Endothelial cell of umbilical vein (primary cell): Measurements from ENCODE around the gene MPDZ. TPM values are rescaled to one million over a fixed set of nuclear protein-coding genes. Genes with fewer than 3 reads are reported as not detected.

Experiments
- BruUV-seq: library from RNA; stranded (reverse); fragments of 400-500 nt; replicated peaks from 2 replicates; lab custom pipeline; 2021; lab: Mats Ljungman, UMichigan
- CTCF ChIA-PET: fragments of 300-600, 350-600 bp; sonication (Branson Sonifier 250); formaldehyde crosslinking; loops from one replicate; lab custom pipeline; 2021; ENCODE audit warnings: antibody characterized with exemption, inconsistent platforms; lab: Charles Lee
- POLR2A ChIA-PET: fragments of 300-600, 350-600 bp; sonication (Branson Sonifier 250); formaldehyde crosslinking; loops from one replicate; lab custom pipeline; 2021; ENCODE audit warnings: antibody characterized with exemption, inconsistent platforms; lab: Charles Lee
- DNase-seq: peaks from one replicate; pipeline ENCODE4 v3.0.0-alpha.2; 2011; ENCODE audit warnings: low read depth, low spot score
- FAIRE-seq: peaks from 2 replicates; lab custom pipeline; 2011; peaks lifted over from hg19 to GRCh38; lab: Jason Lieb, UNC
- H2AFZ ChIP-seq: 2 replicates; pipeline ENCODE4 v1.6.0; 2012; ENCODE audit warnings: low read depth, low read length, control low read depth, inconsistent platforms
- H3K27ac ChIP-seq: 2 replicates; pipeline ENCODE4 v1.5.1; 2011; ENCODE audit warnings: low read depth, mild to moderate bottlenecking, control low read depth, low read length, moderate library complexity; ENCODE audit not compliant: insufficient read depth
- H3K27me3 ChIP-seq, 2 experiments: 2 replicates each; pipeline versions ENCODE4 v1.6.0 to v1.6.1; 2011; ENCODE audit warnings: low read length in 2 of 2, mixed read lengths in 1 of 2; ENCODE audit not compliant: control insufficient read depth in 2 of 2, insufficient read depth in 2 of 2
- H3K36me3 ChIP-seq, 2 experiments: 2 replicates in 1 of 2; 3 replicates in 1 of 2; pipeline ENCODE4 v1.5.1; 2011; ENCODE audit warnings: low read length in 2 of 2, mild to moderate bottlenecking in 1 of 2, moderate library complexity in 1 of 2; ENCODE audit not compliant: control insufficient read depth in 2 of 2, insufficient read depth in 2 of 2; ENCODE audit errors: extremely low read depth in 1 of 2
- H3K4me1 ChIP-seq: 3 replicates; pipeline ENCODE4 v1.5.1; 2011; ENCODE audit warnings: mild to moderate bottlenecking, low read length; ENCODE audit not compliant: control insufficient read depth, insufficient read depth; ENCODE audit errors: extremely low read depth
- H3K4me2 ChIP-seq: 2 replicates; pipeline ENCODE4 v1.6.1; 2011; ENCODE audit warnings: low read length, control low read depth, mixed read lengths; ENCODE audit not compliant: insufficient read depth
- H3K4me3 ChIP-seq, 3 experiments: fragments of 200-600 bp in 1 of 3; sonication (generic), shearing (Covaris generic) in 1 of 3; replicated peaks in 1 of 3; 2 replicates each; pipeline ENCODE4 v1.5.1; 2011 to 2016; ENCODE audit warnings: control low read depth in 3 of 3, low read length in 3 of 3, mild to moderate bottlenecking in 2 of 3, inconsistent platforms in 1 of 3, low read depth in 1 of 3, moderate library complexity in 1 of 3; ENCODE audit not compliant: insufficient read depth in 1 of 3
- H3K79me2 ChIP-seq: 2 replicates; pipeline ENCODE4 v1.6.0; 2012; ENCODE audit warnings: low read length, inconsistent platforms; ENCODE audit not compliant: control insufficient read depth, insufficient read depth
- H3K9ac ChIP-seq: replicated peaks from 2 replicates; pipeline ENCODE3; 2011; ENCODE audit warnings: low read length, control low read depth; ENCODE audit not compliant: insufficient read depth; ENCODE audit errors: extremely low read depth
- H3K9me1 ChIP-seq: replicated peaks from 3 replicates; pipeline ENCODE4 v1.6.0; 2011; ENCODE audit warnings: mild to moderate bottlenecking, low read length; ENCODE audit not compliant: control insufficient read depth, insufficient read depth; ENCODE audit errors: extremely low read depth
- H3K9me3 ChIP-seq: replicated peaks from 2 replicates; pipeline ENCODE4 v1.5.1; 2012; ENCODE audit warnings: low read length, inconsistent platforms; ENCODE audit not compliant: control insufficient read depth, insufficient read depth
- H4K20me1 ChIP-seq: replicated peaks from 2 replicates; pipeline ENCODE3; 2011; ENCODE audit warnings: mild to moderate bottlenecking, low read length; ENCODE audit not compliant: control insufficient read depth, insufficient read depth; ENCODE audit errors: extremely low read depth
- CTCF ChIP-seq, 2 donors: IDR thresholded peaks; 1 replicate in 1 of 2; 2 replicates in 1 of 2; pipeline ENCODE4 v1.5.1; 2011; ENCODE audit warnings: low read length in 2 of 2, mild to moderate bottlenecking in 2 of 2, moderate library complexity in 2 of 2, control low read depth in 1 of 2, inconsistent platforms in 1 of 2, low read depth in 1 of 2; ENCODE audit not compliant: insufficient read depth in 1 of 2; ENCODE audit errors: extremely low read depth in 1 of 2
- EZH2 ChIP-seq: IDR thresholded peaks from 2 replicates; pipeline ENCODE4 v1.6.1; 2012; ENCODE audit warnings: borderline replicate concordance, low read depth, mild to moderate bottlenecking, moderate library complexity, low read length, inconsistent platforms; ENCODE audit not compliant: severe bottlenecking
- FOS ChIP-seq: IDR thresholded peaks from 2 replicates; pipeline ENCODE4 v1.6.1; 2011; ENCODE audit warnings: mild to moderate bottlenecking, low read length, moderate library complexity, borderline replicate concordance; ENCODE audit not compliant: insufficient read depth
- GATA2 ChIP-seq: IDR thresholded peaks from 2 replicates; pipeline ENCODE4 v1.7.0; 2011; ENCODE audit warnings: low read depth, mild to moderate bottlenecking, moderate library complexity, mixed read lengths, low read length; ENCODE audit not compliant: insufficient read length, insufficient read depth
- JUN ChIP-seq: IDR thresholded peaks from 2 replicates; pipeline ENCODE4 v1.6.1; 2011; ENCODE audit warnings: borderline replicate concordance, low read depth; ENCODE audit not compliant: insufficient read length, insufficient read depth
- MAX ChIP-seq: IDR thresholded peaks from 2 replicates; pipeline ENCODE4 v1.6.1; 2011; ENCODE audit not compliant: insufficient read depth, insufficient read length
- MYC ChIP-seq: IDR thresholded peaks from one replicate; pipeline ENCODE4 v1.6.1; 2011; ENCODE audit warnings: mild to moderate bottlenecking, low read depth, low read length
- POLR2A ChIP-seq: IDR thresholded peaks from 2 replicates; pipeline ENCODE4 v1.6.1; 2012; ENCODE audit warnings: low read depth, mild to moderate bottlenecking, control low read depth, low read length
- POLR2AphosphoS5 ChIP-seq: IDR thresholded peaks from 2 replicates; pipeline ENCODE4 v1.6.1; 2012; ENCODE audit warnings: low read depth, mild to moderate bottlenecking, control low read depth, low read length, moderate library complexity; ENCODE audit not compliant: insufficient read depth
- dilution Hi-C: fragments of 300-500 bp; cut with MboI; formaldehyde crosslinking; loops from one replicate; pipeline ENCODE4 v1.15.0; 2019; ENCODE audit warnings: low sequenced_read_pairs; ENCODE audit not compliant: extremely low pct_ligation_motif_present
- intact Hi-C: fragments of 100-400 bp; cut with micrococcal nuclease; formaldehyde crosslinking; loops from one replicate; pipeline ENCODE4 v1.10.0; 2022
- polyA plus RNA-seq, 4 experiments: library from polyadenylated mRNA; depleted of rRNA in 3 of 4; stranded (reverse) in 3 of 4; unstranded in 1 of 4; fragments of >200 nt; gene quantifications; 2 replicates each; pipeline versions ENCODE4 v1.2.1 to v1.2.3, GENCODE V29; 2011 to 2012; ENCODE audit warnings: missing spikeins in 1 of 4
- total RNA-seq: library from RNA; stranded (reverse); gene quantifications from 2 replicates; pipeline ENCODE4 v1.2.3, GENCODE V29; 2021

MPDZ gene
- total and polyA plus RNA-seq, 2 donors (not counting 3 experiments of a cell fraction or from before 2014, with no cell fraction given), result 22.3 to 54.4 TPM

- CTCF ChIA-PET, result interaction anchor here (0.9 to 1.4 kb wide), 4 partner anchors 10 to 24 kb away, joined by 3 read pairs; no protein-coding TSS in a partner anchor
- POLR2A ChIA-PET, result no interaction called here
- H3K9me1 ChIP-seq, result no peaks in the 10 kb centered on the region
- H3K4me3 ChIP-seq, result no peak overlapping the region
- H3K27me3 ChIP-seq, result peaks cover 5% of the 10 kb centered on the region in 2 experiments
- FAIRE-seq (no peak), DNase-seq (no peak)
- no peaks in the 10 kb centered on the region for H4K20me1 ChIP-seq
- no peak overlapping the region for H3K4me2 ChIP-seq
- no peak overlapping the region for H2AFZ ChIP-seq
- no TSS peak for BruUV-seq
- intact Hi-C loops (no loop called here), dilution Hi-C loops (no loop called here)
- no peak overlapping the region for H3K9ac ChIP-seq
- H3K27ac ChIP-seq, result no peak overlapping the region
- no peaks in the 10 kb centered on the region for H3K36me3 ChIP-seq
- no peaks in the 10 kb centered on the region for H3K79me2 ChIP-seq
- no peaks in the 10 kb centered on the region for H3K9me3 ChIP-seq
- TF ChIP-seq GATA2 (no peak), EZH2 (no peak), POLR2A (no peak), FOS (no peak), JUN (no peak), MYC (no peak), MAX (no peak), CTCF (IDR thresholded peaks at IDR 0.05; ENCODE audit: extremely low read depth in 1 of 2, insufficient read depth in 1 of 2, low read depth in 1 of 2, low read length in 2 of 2) (no peak), POLR2AphosphoS5 (no peak)
- H3K4me1 ChIP-seq, result no peaks in the 10 kb centered on the region
These were observed 218.1 kb downstream of the MPDZ start for GRCh38 chr9:13061390-13061789.
